Natural killer cell (primary cell): ENCODE results near the gene ACTRT2. TPM values are rescaled to one million over a fixed set of nuclear protein-coding genes. Genes with fewer than 3 reads are reported as not detected.

Experiments used
- ATAC-seq, 3 donors: fragments of 150-1000 bp in 2 of 3; fragments of 200-7000 bp in 1 of 3; cut with Tn5 transposase; 1 replicate in 1 of 3; 2 replicates in 2 of 3; pipeline ENCODE4 v1.10.0; 2021; ENCODE audit warnings: mild to moderate bottlenecking in 2 of 3, moderate library complexity in 2 of 3
- DNase-seq, 2 donors: peaks; one replicate each; pipeline versions ENCODE4 v3.0.0 to v3.0.0-alpha.2; 2013 to 2021; ENCODE audit warnings: mixed read lengths in 1 of 2
- H3K27ac ChIP-seq: one replicate; pipeline ENCODE4 v1.5.1; 2013; ENCODE audit warnings: mild to moderate bottlenecking, low read length
- H3K27me3 ChIP-seq: one replicate; pipeline ENCODE4 v1.6.1; 2013; ENCODE audit warnings: low read length; ENCODE audit not compliant: control insufficient read depth, insufficient read depth
- H3K36me3 ChIP-seq: one replicate; pipeline ENCODE4 v1.6.1; 2013; ENCODE audit warnings: low read length; ENCODE audit not compliant: control insufficient read depth, insufficient read depth
- H3K4me1 ChIP-seq: one replicate; pipeline ENCODE4 v1.6.1; 2013; ENCODE audit warnings: low read length; ENCODE audit not compliant: control insufficient read depth, insufficient read depth
- H3K4me3 ChIP-seq: one replicate; pipeline ENCODE4 v1.5.1; 2013; ENCODE audit warnings: low read length
- H3K9me3 ChIP-seq: one replicate; pipeline ENCODE4 v1.6.1; 2013; ENCODE audit warnings: low read length; ENCODE audit not compliant: control insufficient read depth, insufficient read depth
- H3K27ac Mint-ChIP-seq, 2 donors: one replicate each; pipeline ENCODE4 v1.8.0; 2022; ENCODE audit warnings: mild to moderate bottlenecking in 2 of 2, mixed read lengths in 2 of 2, moderate library complexity in 1 of 2
- H3K27me3 Mint-ChIP-seq, 2 donors: one replicate each; pipeline ENCODE4 v1.8.0; 2022; ENCODE audit warnings: low read depth in 2 of 2, mixed read lengths in 2 of 2
- H3K36me3 Mint-ChIP-seq: one replicate; pipeline ENCODE4 v1.8.0; 2022; ENCODE audit warnings: mixed read lengths
- H3K4me1 Mint-ChIP-seq, 2 donors: one replicate each; pipeline ENCODE4 v1.8.0; 2022; ENCODE audit warnings: mixed read lengths in 2 of 2
- H3K4me3 Mint-ChIP-seq: one replicate; pipeline ENCODE4 v1.8.0; 2022; ENCODE audit warnings: mild to moderate bottlenecking, moderate library complexity, mixed read lengths
- H3K9me3 Mint-ChIP-seq, 2 donors: one replicate each; pipeline ENCODE4 v1.8.0; 2022; ENCODE audit warnings: mixed read lengths in 2 of 2
- CTCF ChIP-seq: fragments of 200-600 bp; IDR thresholded peaks from one replicate; pipeline ENCODE4 v1.8.0; 2022; ENCODE audit warnings: antibody characterized with exemption
- WGBS: methylation state at CpG from one replicate; pipeline ENCODE4 v1.1.7; 2013; ENCODE audit warnings: missing lambda C conversion rate; ENCODE audit not compliant: insufficient coverage; 5-methylcytosine and 5-hydroxymethylcytosine counted together
- intact Hi-C: fragments of 100-400 bp; cut with micrococcal nuclease; formaldehyde crosslinking; loops from one replicate; pipeline ENCODE4 v1.14.2; 2022
- total RNA-seq, 4 donors: library from RNA; stranded (reverse); fragments of 120-200 nt in 1 of 4; gene quantifications; one replicate each; pipeline versions ENCODE4 v1.2.3 to v1.2.4, GENCODE V29; 2013 to 2022

The ACTRT2 gene
- total RNA-seq, 3 donors from 2014 or later (not counting 1 experiment from before 2014, with no cell fraction given), result not detected

- Histone ChIP-seq H3K36me3 (no peaks in the 10 kb centered on the region), H3K27ac (no peak overlapping the region), H3K4me1 (no peaks in the 10 kb centered on the region), H3K9me3 (peaks cover 5% of the 10 kb centered on the region), H3K27me3 (peaks cover 3% of the 10 kb centered on the region), H3K4me3 (no peak overlapping the region)
- intact Hi-C loops, result loop anchor here (2.0 kb wide), 1 partner anchor 412 kb away; no protein-coding TSS in a partner anchor
- TF ChIP-seq CTCF, result peak; percentile 78
- WGBS, result 26% methylated on average over 41 of the region's 44 CpGs
- H3K27me3 Mint-ChIP-seq, result peaks cover 0 to 8% of the 10 kb centered on the region in 2 donors
- no peaks in the 10 kb centered on the region for H3K9me3 Mint-ChIP-seq
- peaks cover 0 to 6% of the 10 kb centered on the region in 2 donors for H3K4me1 Mint-ChIP-seq
- DNase-seq (peak; percentile 40 to 58), ATAC-seq (peak in 2 of 3 donors; percentile 44 to 80)
- H3K4me3 Mint-ChIP-seq, result no peak overlapping the region
- no peaks in the 10 kb centered on the region for H3K36me3 Mint-ChIP-seq
- H3K27ac Mint-ChIP-seq, result no peak overlapping the region
Observed at GRCh38 chr1:3012456-3013291, 8.6 kb upstream of the ACTRT2 start.

GRCh38 chr1:3013371-3014049 is 7.8 kb upstream of the ACTRT2 start:
- intact Hi-C loops, result loop anchor here (2.0 kb wide), 1 partner anchor 411 kb away; no protein-coding TSS in a partner anchor
- Histone ChIP-seq H3K4me1 (no peaks in the 10 kb centered on the region), H3K27me3 (peaks cover 3% of the 10 kb centered on the region), H3K4me3 (no peak overlapping the region), H3K9me3 (peaks cover under 1% of the 10 kb centered on the region), H3K36me3 (no peaks in the 10 kb centered on the region), H3K27ac (no peak overlapping the region)
- 89% methylated on average over 15 of the region's 15 CpGs for WGBS
- Mint-ChIP-seq H3K27ac (no peak overlapping the region), H3K27me3 (peaks cover 0 to 8% of the 10 kb centered on the region in 2 donors), H3K9me3 (no peaks in the 10 kb centered on the region), H3K36me3 (no peaks in the 10 kb centered on the region), H3K4me1 (peaks cover 0 to 6% of the 10 kb centered on the region in 2 donors), H3K4me3 (no peak overlapping the region)
- no peak for TF ChIP-seq CTCF
- ATAC-seq (no peak), DNase-seq (no peak)

GRCh38 chr1:3014050-3014440 is 7.2 kb upstream of the ACTRT2 start:
- Histone ChIP-seq H3K4me1 (no peaks in the 10 kb centered on the region), H3K36me3 (no peaks in the 10 kb centered on the region), H3K9me3 (no peaks in the 10 kb centered on the region), H3K4me3 (no peak overlapping the region), H3K27ac (no peak overlapping the region), H3K27me3 (peaks cover 3% of the 10 kb centered on the region)
- 91% methylated on average over 10 of the region's 10 CpGs for WGBS
- no peak for TF ChIP-seq CTCF
- Mint-ChIP-seq H3K36me3 (no peaks in the 10 kb centered on the region), H3K27me3 (peaks cover 0 to 8% of the 10 kb centered on the region in 2 donors), H3K4me3 (no peak overlapping the region), H3K27ac (no peak overlapping the region), H3K4me1 (peaks cover 0 to 6% of the 10 kb centered on the region in 2 donors), H3K9me3 (no peaks in the 10 kb centered on the region)
- ATAC-seq, result no peak
- intact Hi-C loops, result no loop called here
- DNase-seq, result no peak
